Peyer's patch (tissue), 4 donors: ENCODE results near the gene PYGM.

Experiments used
- CTCF ChIP-seq, 6 experiments: fragments of 450-650 bp in 4 of 6; fragments of 200-600 bp in 2 of 6; sonication (generic) in 1 of 6; IDR thresholded peaks; one replicate each; pipeline ENCODE4 v1.5.1; 2017 to 2019; ENCODE audit warnings: antibody characterized with exemption in 6 of 6, mild to moderate bottlenecking in 3 of 6, moderate library complexity in 1 of 6
- POLR2A ChIP-seq, 2 donors: fragments of 450-650 bp; IDR thresholded peaks; one replicate each; pipeline ENCODE4 v1.5.1; 2017; ENCODE audit warnings: antibody characterized with exemption in 2 of 2, mild to moderate bottlenecking in 2 of 2, moderate library complexity in 2 of 2

GRCh38 chr11:64747961-64748665, 11.7 kb downstream of the PYGM start:
- TF ChIP-seq CTCF (IDR thresholded peaks at IDR 0.05) (no peak), POLR2A (IDR thresholded peaks at IDR 0.05) (no peak)
